HG03135 (cell line): Measurements from ENCODE around the gene SLC2A9.

Experiments
- ATAC-seq: cut with Tn5 transposase; IDR thresholded peaks from one replicate; pipeline ENCODE4 v1.9.1; 2021; ENCODE audit warnings: mild to moderate bottlenecking, moderate library complexity; ENCODE audit not compliant: unreplicated experiment

Gene SLC2A9

DNA sequence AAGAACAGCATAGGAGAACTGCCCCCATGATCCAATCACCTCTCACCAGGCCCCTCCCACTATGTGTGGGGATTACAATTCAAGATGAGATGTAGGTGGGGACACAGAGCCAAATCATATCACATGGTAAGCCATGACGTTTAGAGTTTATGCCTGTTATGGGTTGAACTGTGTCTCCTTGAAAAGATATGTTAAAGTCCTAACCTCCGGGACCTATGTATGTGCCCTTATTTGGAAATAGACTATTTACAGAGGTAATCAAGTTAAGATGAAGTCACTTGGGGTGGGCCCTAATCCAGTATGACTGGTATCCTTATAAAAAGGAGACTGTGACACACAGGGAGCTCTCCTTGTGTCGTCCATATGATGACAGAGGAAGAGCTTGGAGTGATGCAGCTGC, 25.2 kb upstream of the SLC2A9 start:
- ATAC-seq, result no peak

DNA sequence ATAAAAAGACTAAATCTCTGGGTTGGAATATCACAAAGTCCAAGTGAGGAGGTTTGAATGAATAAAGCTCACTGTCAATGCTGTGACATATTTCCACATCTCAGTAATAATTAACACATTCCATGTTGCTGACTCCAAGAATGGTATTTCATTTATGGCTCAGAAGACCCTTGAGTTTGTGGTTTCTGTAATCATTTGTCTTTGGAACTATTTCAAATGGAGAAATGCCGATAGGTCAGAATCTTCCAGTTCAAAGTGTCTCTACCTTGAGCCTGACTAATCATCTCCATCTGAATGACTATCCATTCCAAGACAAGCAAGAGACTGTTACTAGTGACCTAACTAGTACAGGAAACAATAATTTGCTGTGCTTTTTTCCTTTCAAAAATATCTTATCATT, 24.2 kb upstream of the SLC2A9 start:
- ATAC-seq, result no peak

DNA sequence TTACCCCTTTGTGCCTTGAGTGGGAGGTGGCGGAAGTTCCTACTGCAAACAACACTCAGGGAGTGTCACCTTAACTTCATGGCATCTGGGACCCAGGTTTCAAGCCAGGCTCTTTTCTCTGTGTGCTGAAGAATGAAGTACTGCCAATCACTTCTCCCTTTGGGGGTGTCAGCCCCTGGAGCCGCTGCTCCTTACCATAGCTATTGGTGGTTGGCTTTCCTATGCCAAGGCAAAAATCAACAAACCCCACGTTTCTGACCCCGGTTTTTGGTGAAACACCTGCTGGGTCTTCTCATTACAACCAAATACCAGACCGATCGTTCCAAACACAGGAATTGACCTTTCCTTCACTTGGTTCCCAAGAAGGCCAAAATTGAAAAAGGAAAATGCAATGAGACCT, 19.7 kb upstream of the SLC2A9 start:
- no peak for ATAC-seq

DNA sequence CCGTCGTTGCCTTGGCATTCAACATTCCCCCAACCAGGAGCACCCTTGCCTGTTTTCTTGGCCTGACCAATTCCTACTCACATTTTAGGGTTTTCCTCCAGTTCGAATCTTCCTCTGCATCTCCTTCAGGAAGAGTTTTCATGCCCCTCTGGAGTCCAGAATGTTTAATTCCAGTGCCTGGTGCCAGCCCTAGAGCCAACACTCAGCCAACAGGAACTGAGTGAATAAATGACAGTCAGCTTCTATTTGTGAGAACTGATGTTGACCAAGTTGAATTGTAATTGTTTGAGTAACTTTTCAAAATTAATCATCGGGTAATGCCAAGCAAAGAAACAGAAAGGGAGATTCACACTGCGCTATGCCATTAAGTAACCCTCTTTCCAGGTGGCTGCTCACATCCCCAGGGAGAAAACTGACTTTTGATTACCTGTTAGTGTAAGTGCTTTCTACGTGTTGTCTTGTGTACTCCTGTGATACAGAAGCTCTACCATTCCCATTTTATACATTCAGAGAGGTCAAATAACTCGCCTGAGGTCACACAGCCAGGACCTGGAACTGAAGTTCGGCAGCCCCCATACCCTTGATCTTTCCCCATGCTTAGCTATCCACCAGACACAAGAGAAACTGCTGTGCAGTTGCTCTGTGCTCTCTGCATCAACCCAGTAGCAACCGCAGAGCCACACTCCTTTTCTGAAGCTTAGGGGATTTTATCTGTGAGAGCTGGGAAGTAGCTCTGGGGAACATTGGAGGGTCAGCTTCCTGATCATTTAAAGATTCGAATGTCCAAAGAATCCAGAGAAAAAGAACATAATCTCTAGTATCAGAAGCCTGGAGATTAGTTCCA, 19.0 kb upstream of the SLC2A9 start:
- no peak for ATAC-seq

DNA sequence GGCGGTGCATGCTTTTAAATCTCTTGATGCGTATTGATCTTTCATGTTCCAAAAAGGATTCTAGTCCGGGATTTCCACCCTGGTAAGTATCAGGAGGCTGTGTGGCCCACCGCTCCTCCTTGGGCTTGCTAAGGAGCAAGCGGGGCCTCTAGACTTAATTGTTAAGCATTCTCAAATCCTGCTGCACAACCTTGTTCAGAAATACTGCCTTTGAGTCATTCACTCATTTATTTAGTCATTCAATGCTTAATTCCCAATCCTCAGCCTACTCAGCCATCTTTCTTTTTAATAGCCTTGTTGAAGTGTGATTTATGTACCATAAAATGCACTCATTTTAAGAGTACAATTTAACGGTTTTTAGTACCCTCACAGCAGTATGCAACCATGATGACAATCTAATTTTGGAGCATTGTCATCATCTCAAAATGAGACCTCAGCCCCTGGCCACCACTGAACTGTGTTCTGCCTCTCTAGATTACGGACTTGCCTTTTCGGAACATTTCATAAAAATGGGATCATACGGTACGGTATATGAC, 15.6 kb upstream of the SLC2A9 start:
- ATAC-seq, result no peak

DNA sequence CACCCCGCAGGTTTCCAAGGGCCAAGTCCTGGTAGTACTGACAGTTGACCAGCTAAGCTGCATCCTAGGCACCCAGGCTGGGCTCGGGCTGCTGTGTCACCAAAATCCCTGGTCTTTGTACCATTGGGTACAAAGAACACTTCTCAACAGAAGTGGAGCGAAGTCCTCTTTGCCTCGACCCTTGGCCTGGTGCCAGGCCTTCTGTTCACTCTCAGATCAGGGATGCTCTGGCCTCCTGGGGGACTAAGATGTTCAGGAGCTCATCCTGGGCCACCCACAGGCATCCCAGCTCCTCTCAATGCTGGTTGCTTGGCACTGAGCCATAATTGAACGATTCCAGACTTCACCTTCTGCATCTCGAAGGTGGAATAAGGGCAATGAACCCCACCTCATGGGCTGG, 13.8 kb upstream of the SLC2A9 start:
- ATAC-seq, result no peak

DNA sequence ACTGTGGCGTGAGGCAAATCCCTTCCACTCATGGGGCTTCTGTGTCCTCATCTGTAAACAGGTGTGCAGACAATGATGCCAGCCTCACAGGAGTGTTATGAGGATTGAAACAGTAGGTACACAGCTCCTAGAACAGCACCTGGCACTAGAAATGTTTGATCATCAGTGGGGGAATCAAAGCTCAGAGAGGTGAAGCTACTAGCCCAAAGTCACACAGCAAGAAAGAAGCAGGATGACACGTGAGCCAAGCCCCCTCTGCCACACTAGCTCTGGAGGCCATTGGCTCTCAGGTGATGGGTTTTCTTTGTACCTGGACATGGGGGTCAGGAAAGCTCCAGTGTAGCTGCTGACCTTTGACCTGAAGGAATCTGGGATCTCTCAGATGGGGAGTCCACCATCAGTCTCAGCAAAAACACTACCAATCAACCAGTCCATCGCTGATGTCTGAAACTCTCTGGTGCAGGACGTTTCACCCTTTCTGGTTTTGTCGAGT, 13.4 kb upstream of the SLC2A9 start:
- no peak for ATAC-seq

DNA sequence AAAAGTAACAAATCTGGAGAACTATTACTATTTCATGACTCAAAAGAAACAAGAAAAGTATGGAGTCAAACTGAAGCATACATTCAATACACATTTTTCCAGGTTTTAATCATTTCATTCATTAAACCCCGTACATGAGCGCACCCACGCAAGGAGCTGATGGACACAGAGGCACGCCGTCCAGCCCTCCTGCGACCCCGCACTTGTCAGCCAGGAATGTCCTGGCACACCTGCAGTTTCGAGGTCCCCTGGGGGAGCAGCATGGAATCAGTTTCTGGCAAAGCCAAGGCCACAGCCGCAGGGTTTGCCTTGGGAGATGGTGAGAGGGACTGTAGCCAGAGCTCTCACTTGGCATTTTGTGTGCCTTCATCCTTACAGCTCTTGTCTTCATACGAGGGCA, 12.8 kb upstream of the SLC2A9 start:
- ATAC-seq, result no peak

DNA sequence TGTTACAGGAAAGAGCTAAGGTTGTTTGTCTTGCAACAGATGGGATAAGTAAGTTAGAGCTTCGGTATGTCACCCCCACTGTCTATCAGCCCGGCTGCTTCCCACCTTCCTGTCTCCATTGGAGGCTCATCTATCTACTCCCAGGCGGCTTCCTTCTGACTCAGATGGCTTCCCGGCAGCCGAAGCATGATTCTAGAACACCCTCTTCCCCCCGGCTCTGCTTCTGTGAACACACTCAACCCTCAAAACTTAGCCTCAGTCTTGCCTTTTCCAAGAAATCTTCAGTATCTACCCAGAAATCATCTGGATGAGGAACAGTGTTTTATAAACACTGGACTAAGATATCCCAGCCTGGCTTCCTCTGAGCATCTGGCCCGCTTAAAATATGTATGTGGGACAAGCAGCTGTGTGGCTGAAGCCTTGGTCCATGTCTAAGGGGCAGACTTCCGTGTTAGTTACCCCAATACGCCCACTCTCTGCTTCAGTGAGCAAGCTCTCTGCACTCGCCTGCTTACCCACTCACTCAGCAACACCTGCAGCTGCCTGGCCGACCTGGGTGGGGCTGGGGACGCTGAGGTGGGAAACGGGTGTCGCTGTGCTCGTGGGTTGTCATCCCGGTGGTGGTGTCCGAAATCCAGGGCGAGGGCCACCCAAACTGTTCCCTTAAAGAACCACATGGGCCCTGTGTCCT, 12.0 kb upstream of the SLC2A9 start:
- no peak for ATAC-seq

DNA sequence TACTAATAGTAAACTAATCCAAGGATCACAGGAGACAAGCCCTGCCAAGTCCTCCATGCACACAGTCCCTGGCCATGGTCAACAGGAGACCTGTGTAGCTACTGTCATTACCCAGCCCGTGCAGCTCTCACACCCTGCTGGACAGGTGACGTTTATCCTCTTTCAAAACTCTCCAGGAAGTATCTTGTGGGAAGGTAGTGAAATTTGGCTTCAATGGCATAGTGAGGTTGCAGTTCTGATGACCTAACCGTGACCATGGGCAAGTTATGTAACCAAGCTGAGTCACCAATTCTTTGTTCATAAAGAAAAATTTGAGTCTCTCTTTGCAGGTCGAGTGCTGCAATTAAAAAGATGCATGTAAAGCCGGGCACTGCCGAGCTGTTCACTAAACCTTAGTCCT, 11.3 kb upstream of the SLC2A9 start:
- ATAC-seq, result no peak

DNA sequence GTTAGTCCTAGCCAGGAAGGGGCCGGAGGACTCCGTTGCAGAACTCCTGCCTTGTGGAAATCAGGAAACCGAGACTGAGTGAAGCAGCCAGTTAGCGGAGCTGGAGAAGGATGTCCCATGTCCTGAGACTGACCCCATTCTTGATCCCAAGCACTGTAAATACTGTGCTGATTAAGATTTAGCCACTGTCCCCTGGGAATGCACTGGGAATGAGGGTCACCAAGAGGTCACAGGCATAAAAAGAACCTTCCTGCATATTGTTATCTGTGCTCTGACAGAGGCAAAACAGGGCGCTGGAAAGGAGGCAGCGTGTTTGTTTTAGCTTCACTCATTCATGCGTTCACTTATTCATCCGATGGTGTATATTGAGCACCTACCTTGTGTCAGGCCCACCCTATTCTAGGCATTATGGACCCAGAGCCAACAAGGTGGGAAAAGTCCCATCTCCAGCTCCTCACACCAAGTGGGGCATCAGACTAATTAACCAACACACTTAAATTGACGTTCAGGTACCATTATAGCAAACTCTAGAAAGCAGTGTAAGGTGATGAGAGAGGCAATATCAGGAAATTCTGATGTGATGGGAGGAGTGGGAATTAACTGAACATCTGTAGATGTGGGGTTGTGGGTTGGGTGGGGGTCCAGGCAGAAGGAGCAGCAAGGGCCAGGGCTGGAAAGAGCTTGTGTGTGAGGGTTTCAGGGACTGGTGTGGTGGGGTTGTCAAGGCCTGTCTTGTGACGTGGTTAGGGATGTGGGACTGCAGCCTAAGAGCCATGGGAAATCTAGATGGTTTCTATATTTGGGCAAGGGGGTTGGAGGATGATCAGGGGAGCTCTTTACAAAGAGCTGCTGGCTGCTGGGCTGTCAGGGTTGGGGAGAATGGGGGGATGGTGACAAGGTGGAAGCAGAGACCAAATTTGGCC, 10.6 kb upstream of the SLC2A9 start:
- ATAC-seq, result no peak

DNA sequence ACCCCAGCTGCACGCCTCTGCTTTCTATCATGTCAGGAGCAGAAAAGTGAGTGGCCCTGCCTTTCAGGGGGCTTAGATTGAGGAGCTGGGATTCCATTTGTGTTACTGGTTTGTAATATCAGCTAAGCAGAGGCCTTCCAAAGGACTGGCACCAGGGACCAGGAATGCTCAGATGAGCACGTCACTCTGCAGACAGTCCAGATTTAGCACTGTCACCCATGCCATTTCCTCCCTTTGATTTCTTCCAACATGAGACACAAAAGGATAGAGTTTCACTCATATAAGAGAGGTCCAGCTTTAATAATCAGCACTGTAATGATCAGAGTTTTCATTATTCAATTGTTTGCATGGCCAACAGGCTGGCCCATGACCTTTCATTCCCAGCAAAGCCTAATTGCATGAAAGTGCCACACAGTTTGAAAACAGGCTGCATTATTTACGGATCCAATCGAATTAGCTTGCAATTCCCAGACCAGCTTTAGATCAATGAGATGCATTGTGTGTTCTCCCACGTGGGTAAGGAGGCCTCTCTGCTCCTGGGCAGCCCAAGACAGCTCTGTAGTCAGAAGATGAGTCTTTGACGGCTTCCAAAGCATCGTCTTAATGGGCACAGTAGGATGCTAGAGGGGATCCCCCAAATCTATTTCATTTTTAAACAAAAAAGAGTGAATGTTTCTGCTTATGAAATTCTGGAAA, 9.8 kb upstream of the SLC2A9 start:
- no peak for ATAC-seq

DNA sequence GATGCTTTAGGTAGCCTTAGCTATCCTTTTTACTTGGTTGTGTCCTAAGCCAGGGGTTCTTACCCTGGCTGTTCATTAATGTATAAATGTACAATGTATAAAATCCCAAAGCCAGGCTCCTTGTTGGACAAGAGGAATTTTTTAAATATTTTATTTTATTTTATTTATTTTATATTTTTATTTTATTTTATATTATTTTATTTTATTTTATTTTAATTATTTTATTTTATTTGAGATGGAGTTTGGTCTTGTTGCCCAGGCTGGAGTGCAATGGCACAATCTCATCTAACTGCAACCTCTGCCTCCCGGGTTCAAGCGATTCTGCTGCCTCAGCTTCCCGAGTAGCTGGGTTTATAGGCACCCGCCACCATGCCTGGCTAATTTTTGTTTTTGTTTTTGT, 8.1 kb upstream of the SLC2A9 start:
- no peak for ATAC-seq

DNA sequence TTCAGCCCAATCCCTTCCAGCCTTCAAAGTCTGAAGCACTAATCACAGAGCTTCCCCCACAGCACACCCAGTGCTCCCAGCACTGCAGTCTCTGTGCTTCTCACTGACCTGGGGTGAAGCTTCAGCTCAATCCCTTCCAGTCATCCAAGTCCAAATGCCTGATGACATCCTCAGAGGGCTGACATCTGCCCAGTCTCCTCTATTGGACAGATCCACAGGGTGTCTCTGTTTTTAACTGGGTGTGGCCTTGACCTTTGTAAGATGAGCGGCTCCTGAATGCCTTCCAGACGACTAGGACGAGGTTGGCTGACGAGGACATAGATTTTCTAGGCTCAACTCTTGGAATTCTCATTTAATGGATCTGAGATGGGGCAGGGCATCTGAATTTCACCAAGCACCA, 7.6 kb upstream of the SLC2A9 start:
- ATAC-seq, result no peak

DNA sequence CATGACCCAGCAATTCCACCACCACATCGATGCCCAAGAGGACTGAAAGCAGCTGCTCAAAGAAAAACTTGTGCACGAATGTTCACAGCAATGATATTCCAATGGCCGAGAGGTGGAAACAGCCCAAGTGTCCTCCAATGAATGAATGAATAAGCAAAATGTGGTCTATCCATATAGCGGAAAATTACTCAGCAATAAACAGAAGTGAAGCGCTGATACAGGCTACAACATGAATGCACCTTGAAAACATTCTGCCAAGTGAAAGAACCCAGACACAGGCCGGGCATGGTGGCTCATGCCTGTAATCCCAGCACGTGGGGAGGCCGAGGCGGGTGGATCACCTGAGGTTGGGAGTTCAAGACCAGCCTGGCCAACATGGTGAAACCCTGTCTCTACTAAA, 5.2 kb upstream of the SLC2A9 start:
- ATAC-seq, result no peak

DNA sequence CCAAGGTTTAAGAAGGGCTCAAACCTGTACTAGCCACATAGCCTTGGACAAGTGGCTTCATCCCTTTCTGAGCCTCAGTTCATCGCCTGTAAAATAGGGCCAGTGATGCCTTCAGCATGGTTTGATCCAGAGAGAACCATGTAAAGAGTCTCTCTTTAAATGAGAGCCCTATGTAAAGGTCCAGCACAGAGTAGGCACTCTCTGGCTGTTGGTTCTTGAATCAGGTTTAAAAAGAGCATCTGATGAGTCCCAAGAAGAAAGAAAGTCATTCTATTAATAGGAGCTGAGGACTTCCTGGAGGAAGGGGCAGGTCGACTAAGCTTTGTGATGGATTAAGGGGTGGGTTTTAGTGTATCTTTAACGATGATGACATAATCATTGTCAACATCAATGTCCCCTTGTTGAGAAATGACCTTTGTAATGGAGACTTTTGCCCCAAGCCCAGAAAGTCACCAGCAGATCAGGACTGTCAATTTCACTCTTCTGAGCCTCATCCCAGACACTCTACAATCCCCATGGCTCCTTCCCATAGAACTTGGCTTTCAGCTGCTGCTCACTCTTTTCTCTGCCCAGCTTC, 4.0 kb upstream of the SLC2A9 start:
- ATAC-seq, result no peak

DNA sequence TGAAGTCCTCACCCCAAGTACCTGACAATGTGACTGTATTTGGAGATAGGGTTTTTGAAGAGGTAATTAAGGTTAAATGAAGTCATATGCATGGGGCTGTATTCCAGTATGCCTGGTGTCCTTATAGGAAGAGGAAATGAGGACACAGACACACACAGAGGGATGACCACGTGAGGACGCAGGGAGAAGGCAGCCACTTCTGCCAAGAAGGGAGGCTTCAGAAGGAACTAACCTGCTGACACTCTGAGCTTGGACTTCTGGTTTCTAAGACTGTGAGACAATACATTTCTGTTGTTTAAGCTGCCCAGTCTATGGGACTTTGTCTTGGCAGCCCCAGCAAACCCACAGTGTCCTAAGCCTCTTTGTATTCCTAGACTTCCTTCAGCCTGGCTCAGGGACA, 3.0 kb upstream of the SLC2A9 start:
- ATAC-seq, result no peak

DNA sequence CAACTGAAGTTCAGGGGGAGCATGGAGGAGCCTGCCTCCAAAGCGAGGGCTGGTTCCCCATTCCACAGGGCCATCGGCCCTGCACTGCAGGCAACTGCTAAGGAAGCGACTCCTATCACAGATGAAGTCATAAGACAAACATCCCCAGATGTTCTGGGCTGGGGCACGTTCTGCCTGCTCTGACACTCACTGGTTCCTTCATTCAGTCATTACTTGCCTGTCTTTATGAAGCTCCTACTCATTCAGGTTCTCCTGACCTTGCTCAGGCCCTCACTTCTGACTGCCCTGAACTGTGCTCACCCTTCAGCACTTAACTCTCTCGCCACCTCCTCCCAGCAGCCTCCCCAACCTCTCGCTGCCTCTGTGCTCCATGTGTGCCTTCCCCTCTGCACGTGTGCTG, 2.5 kb upstream of the SLC2A9 start:
- no peak for ATAC-seq

DNA sequence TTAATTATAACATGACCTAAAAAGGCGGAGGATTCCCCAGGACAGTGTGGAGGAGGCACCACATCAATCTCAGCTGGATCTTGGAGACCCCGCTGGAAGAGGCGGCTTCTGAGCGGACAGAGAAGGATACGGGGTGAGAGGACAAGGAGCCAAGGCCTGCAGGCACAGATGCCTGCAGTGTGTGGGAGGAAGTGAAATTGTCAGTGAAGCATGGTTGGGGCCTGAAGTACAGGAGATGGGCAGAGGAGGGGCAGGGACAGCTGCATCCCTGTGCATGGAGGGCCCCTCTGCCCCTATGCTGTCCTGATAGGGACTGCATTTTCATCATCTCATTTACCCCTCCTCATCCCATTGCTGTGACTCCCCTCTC, 1.7 kb upstream of the SLC2A9 start:
- no peak for ATAC-seq

DNA sequence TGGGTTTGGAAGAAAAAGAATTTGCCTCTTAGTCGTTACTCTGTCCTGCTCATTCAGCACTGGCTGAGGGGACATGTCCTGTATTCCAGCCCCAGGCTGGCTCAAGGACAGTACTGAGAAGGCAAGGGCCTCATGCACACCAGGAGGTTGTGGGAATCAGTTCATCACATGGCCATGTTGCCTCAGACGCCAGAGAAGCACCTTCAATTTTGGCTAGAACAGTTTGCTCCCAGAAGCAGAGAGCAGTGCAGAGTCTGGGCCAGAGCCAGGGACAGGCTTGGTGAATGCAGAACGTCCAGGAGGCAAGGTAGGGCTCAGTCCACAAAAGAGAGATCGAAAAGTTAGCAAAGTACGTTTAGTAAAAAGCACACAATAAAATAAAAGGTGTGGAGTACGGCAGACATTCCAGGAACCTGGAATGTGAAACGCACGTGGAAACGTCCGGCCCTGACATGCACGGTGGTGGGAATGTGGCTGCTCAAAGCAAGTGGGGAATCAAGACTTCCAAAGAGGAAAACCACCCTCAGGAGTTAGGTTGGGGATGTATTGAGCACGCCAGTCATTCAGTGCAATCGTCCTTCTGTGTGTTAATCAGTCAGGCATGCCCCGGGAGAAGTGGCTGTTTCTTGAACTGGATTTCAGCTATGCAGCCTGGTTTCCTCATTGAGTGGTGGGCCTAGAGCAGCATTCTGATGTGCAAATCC, 1.2 kb upstream of the SLC2A9 start:
- no peak for ATAC-seq
